ENCODE measurements around the gene KANK2. TPM values are rescaled to one million over a fixed set of nuclear protein-coding genes. Genes with fewer than 3 reads are reported as not detected.

Gene KANK2
- total RNA-seq (10 to 100 TPM; 19.0 to 44.6 (median 25.5) TPM), polyA plus RNA-seq (10 to 100 TPM; 34.7 to 48.7 TPM)

- Histone ChIP-seq H3K9me3 (no peaks in the 10 kb centered on the region), H3K4me1 (peaks cover 0 to 5% (median 0%) of the 10 kb centered on the region in 3 donors), H3K36me3 (peaks cover 0 to 12% (median 10%) of the 10 kb centered on the region in 3 donors), H3K4me3 (peak within 1 kb of the TSS; percentile 53 to 61 (median 55)), H3K27ac (peak within 1 kb of the TSS; percentile 60 to 86 (median 76)), H3K27me3 (no peaks in the 10 kb centered on the region)
- TF ChIP-seq CTCF (IDR thresholded peaks at IDR 0.05) = no peak
- intact Hi-C loops (cut with DNase I) = no loop called here
- WGBS, 2 donors = 0 to 1% methylated on average over 41 to 78 of the region's 78 CpGs
- no peak for FAIRE-seq
- ATAC-seq = peak; percentile 92 to 95 (median 94)
- DNase-seq = peak; percentile 90 to 97 (median 94)
Measured at GRCh38 chr19:11197291-11198174, at the start of gene KANK2. Gene KANK2, minus strand, starts transcription at chr19:11197545. Its CDS starts 3,034 bp downstream, at chr19:11194511.

- intact Hi-C loops (cut with DNase I) = no loop called here
- DNase-seq = no peak
- Histone ChIP-seq H3K4me3 (no peak overlapping the region), H3K36me3 (peaks cover 0 to 32% (median 7%) of the 10 kb centered on the region in 3 donors), H3K4me1 (no peaks in the 10 kb centered on the region), H3K9me3 (no peaks in the 10 kb centered on the region), H3K27ac (no peak overlapping the region), H3K27me3 (no peaks in the 10 kb centered on the region)
- no peak for TF ChIP-seq CTCF (IDR thresholded peaks at IDR 0.05)
- 88 to 92% methylated on average over 9 to 11 of the region's 11 CpGs for WGBS, 2 donors
- no peak for ATAC-seq
- no peak for FAIRE-seq
Measured at GRCh38 chr19:11246941-11247340, 49.6 kb upstream of the KANK2 start.

GRCh38 chr19:11244846-11245589, 47.7 kb upstream of the KANK2 start:
- H3K27ac ChIP-seq = no peak overlapping the region
- H3K36me3 ChIP-seq = peaks cover 0 to 18% (median 0%) of the 10 kb centered on the region in 3 donors
- H3K4me3 ChIP-seq = no peak overlapping the region
- no peak for TF ChIP-seq CTCF (IDR thresholded peaks at IDR 0.05)
- DNase-seq = no peak
- no peaks in the 10 kb centered on the region for H3K27me3 ChIP-seq
- no peak for ATAC-seq
- WGBS, 2 donors = 94 to 95% methylated on average over 5 of the region's 5 CpGs
- intact Hi-C loops (cut with DNase I) = no loop called here
- H3K4me1 ChIP-seq = no peaks in the 10 kb centered on the region
- no peaks in the 10 kb centered on the region for H3K9me3 ChIP-seq
- no peak for FAIRE-seq

- Histone ChIP-seq H3K27ac (peak overlapping the region in 1 of 4 donors; percentile 22), H3K27me3 (no peaks in the 10 kb centered on the region), H3K4me1 (no peaks in the 10 kb centered on the region), H3K9me3 (no peaks in the 10 kb centered on the region), H3K4me3 (no peak overlapping the region), H3K36me3 (peaks cover 0 to 13% (median 0%) of the 10 kb centered on the region in 3 donors)
- intact Hi-C loops (cut with DNase I) = no loop called here
- DNase-seq (no peak), FAIRE-seq (no peak), ATAC-seq (peak in 1 of 4 donors; percentile 3)
- 94 to 95% methylated on average over 7 of the region's 7 CpGs for WGBS, 2 donors
- no peak for TF ChIP-seq CTCF (IDR thresholded peaks at IDR 0.05)
Measured at GRCh38 chr19:11243798-11244169, 46.4 kb upstream of the KANK2 start.

Data from pancreas (tissue), 10 donors.